Hepatocyte (in vitro differentiated cells): ENCODE measurements around the gene MATN4. TPM values are rescaled to one million over a fixed set of nuclear protein-coding genes. Genes with fewer than 3 reads are reported as not detected.
A peak's percentile ranks its signal among the peaks of the same experiment; 100 is the strongest.

Experiments
- DNase-seq: peaks from one replicate; pipeline ENCODE4 v3.0.0-alpha.2; 2016; ENCODE audit warnings: low spot score
- H2AFZ ChIP-seq: fragments of 200-600 bp; sonication (generic); 2 replicates; pipeline ENCODE4 v1.6.0; 2016; ENCODE audit warnings: antibody characterized with exemption, mild to moderate bottlenecking
- H3K27ac ChIP-seq: fragments of 200-600 bp; sonication (generic); 2 replicates; pipeline ENCODE4 v1.5.1; 2016; ENCODE audit warnings: mild to moderate bottlenecking
- H3K27me3 ChIP-seq: fragments of 200-600 bp; sonication (generic); 2 replicates; pipeline ENCODE4 v1.6.1; 2016
- H3K36me3 ChIP-seq: fragments of 200-600 bp; sonication (generic); replicated peaks from 2 replicates; pipeline ENCODE4 v1.5.1; 2016; ENCODE audit warnings: low read depth; ENCODE audit not compliant: insufficient read depth
- H3K4me1 ChIP-seq: fragments of 200-600 bp; sonication (generic); 2 replicates; pipeline ENCODE4 v1.5.1; 2016; ENCODE audit warnings: mild to moderate bottlenecking, moderate library complexity; ENCODE audit not compliant: insufficient read depth
- H3K4me2 ChIP-seq: fragments of 200-600 bp; sonication (generic); 2 replicates; pipeline ENCODE4 v1.6.0; 2016
- H3K4me3 ChIP-seq: fragments of 200-600 bp; sonication (generic); 2 replicates; pipeline ENCODE4 v1.5.1; 2016; ENCODE audit warnings: mild to moderate bottlenecking
- H3K79me2 ChIP-seq: fragments of 200-600 bp; sonication (generic); 2 replicates; pipeline ENCODE4 v1.6.0; 2017; ENCODE audit warnings: mild to moderate bottlenecking
- H3K9me2 ChIP-seq: fragments of 200-600 bp; sonication (generic); replicated peaks from 2 replicates; pipeline ENCODE4 v1.6.0; 2017; ENCODE audit warnings: mild to moderate bottlenecking; ENCODE audit not compliant: insufficient read depth
- H3K9me3 ChIP-seq: fragments of 200-600 bp; sonication (generic); 2 replicates; pipeline ENCODE4 v1.5.1; 2016; ENCODE audit warnings: low read depth, mild to moderate bottlenecking
- H4K20me1 ChIP-seq: fragments of 200-600 bp; sonication (generic); 2 replicates; pipeline ENCODE4 v1.6.0; 2016; ENCODE audit warnings: mild to moderate bottlenecking; ENCODE audit not compliant: insufficient read depth, poor library complexity, severe bottlenecking
- EZH2 ChIP-seq: fragments of 200-600 bp; sonication (generic); IDR thresholded peaks from 2 replicates; pipeline ENCODE4 v1.6.1; 2016; ENCODE audit warnings: antibody characterized with exemption, mild to moderate bottlenecking, borderline replicate concordance
- EZH2phosphoT487 ChIP-seq: fragments of 200-600 bp; sonication (generic); IDR thresholded peaks from one replicate; pipeline ENCODE4 v1.6.1; 2018; ENCODE audit warnings: antibody characterized with exemption, mild to moderate bottlenecking, low read depth, moderate library complexity; ENCODE audit not compliant: unreplicated experiment, severe bottlenecking
- WGBS: methylation state at CpG from one replicate; pipeline ENCODE4 v1.1.6; 2016; ENCODE audit warnings: low lambda C conversion rate; ENCODE audit errors: missing lambda C conversion rate; 5-methylcytosine and 5-hydroxymethylcytosine counted together
- polyA plus RNA-seq: library from polyadenylated mRNA; unstranded; fragments of >200 nt; fragmentation: Nextera tagmentation; extraction: Ambion mirVana; gene quantifications from 2 replicates; pipeline ENCODE4 v1.2.1, GENCODE V29; 2016
- total RNA-seq: library from RNA; depleted of rRNA; stranded (reverse); fragments of >200 nt; gene quantifications from 2 replicates; pipeline ENCODE4 v1.2.3, GENCODE V29; 2014
- TF ChIP-seq, protein P1 (sequence below): fragments of 200-600 bp; sonication (generic); IDR thresholded peaks from 2 replicates; pipeline ENCODE4 v1.5.1; 2016; ENCODE audit warnings: antibody characterized with exemption, mild to moderate bottlenecking; ENCODE audit not compliant: poor library complexity

Gene MATN4
- total and polyA plus RNA-seq, 2 experiments from 2014 or later = 0.57 TPM; not detected in 1

DNA sequence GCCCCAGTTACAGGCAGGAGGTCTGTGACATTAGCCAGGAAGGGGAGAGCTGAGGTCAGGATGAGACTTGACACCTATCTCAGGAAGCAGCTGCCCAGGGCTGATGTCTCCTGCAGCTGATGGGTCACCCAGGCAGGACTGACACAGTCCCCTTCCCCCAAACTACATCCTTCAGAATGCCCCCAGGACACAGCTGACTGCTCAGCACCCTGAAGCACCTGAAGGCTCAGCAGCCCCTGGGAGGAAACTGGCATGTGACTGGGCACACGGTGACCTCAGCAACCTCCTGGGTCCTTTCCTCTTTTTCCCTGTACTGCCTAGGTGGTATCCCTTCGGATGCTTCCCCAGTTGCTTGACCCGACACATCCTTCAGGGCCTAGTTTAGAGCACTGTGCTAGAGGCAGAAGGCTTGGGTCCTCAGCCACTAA, 38.2 kb upstream of the MATN4 start:
- Histone ChIP-seq H3K4me2 (peak overlapping the region; percentile 87), H3K9me2 (no peaks in the 10 kb centered on the region), H3K27ac (peak overlapping the region; percentile 96), H3K36me3 (no peaks in the 10 kb centered on the region), H3K27me3 (no peaks in the 10 kb centered on the region), H3K4me3 (peak overlapping the region; percentile 26), H3K79me2 (peaks cover 38% of the 10 kb centered on the region), H3K9me3 (no peaks in the 10 kb centered on the region), H2AFZ (no peak overlapping the region), H3K4me1 (peaks cover 57% of the 10 kb centered on the region), H4K20me1 (peaks cover 13% of the 10 kb centered on the region)
- no peak for DNase-seq
- WGBS = 64% methylated on average over 3 of the region's 3 CpGs
- TF ChIP-seq EZH2phosphoT487 = no peak
- TF ChIP-seq EZH2 = no peak
- TF ChIP-seq, protein P1, sequence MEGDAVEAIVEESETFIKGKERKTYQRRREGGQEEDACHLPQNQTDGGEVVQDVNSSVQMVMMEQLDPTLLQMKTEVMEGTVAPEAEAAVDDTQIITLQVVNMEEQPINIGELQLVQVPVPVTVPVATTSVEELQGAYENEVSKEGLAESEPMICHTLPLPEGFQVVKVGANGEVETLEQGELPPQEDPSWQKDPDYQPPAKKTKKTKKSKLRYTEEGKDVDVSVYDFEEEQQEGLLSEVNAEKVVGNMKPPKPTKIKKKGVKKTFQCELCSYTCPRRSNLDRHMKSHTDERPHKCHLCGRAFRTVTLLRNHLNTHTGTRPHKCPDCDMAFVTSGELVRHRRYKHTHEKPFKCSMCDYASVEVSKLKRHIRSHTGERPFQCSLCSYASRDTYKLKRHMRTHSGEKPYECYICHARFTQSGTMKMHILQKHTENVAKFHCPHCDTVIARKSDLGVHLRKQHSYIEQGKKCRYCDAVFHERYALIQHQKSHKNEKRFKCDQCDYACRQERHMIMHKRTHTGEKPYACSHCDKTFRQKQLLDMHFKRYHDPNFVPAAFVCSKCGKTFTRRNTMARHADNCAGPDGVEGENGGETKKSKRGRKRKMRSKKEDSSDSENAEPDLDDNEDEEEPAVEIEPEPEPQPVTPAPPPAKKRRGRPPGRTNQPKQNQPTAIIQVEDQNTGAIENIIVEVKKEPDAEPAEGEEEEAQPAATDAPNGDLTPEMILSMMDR = no peak

DNA sequence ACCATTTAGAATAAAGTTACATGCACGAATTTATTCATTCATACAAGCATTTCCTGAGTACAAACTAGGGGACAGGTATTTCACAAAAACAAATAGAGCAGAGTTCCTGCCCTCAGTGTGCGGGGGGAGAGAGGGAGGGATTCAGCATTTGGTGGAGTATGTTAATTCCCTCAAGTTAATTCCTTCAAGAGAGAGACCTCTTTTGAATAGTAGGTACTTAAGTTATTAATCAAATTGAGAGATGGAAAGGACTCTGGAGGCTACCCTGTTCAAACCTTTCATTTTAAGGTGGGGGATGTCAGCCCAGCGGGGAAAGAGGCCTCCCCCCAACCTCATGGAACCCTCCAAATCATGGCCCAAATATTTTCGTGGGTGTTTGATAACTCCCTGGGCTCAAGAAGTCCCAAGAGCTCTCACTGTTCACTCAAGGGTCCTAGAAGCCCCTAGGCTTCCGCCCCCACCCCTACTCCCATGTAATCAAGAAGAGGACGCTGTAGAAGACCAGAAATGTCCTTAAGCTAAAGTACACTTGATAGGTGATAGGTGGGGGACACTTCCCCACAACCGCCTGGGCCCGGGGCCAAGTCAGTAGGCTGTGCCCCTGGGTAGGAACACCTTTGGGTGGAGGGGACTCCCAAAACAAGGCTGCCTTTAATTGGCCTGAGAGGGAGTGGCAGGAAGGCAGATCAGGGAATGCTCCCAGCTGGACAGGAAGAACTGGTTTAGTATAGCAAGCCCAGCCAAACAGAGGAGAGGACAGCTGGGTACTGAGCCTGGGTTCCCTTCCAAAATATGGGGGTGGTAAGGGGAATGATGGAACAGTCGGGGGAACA, 37.2 kb upstream of the MATN4 start:
- Histone ChIP-seq H3K27me3 (no peaks in the 10 kb centered on the region), H3K4me2 (peak overlapping the region; percentile 87), H3K36me3 (no peaks in the 10 kb centered on the region), H3K79me2 (peaks cover 48% of the 10 kb centered on the region), H3K9me2 (no peaks in the 10 kb centered on the region), H3K4me3 (peak overlapping the region; percentile 8), H3K9me3 (no peaks in the 10 kb centered on the region), H3K27ac (peak overlapping the region; percentile 96), H2AFZ (no peak overlapping the region), H4K20me1 (peaks cover 13% of the 10 kb centered on the region), H3K4me1 (peaks cover 67% of the 10 kb centered on the region)
- TF ChIP-seq EZH2phosphoT487 (no peak), EZH2 (no peak)
- TF ChIP-seq, protein P1 = no peak
- no peak for DNase-seq
- 48% methylated on average over 9 of the region's 9 CpGs for WGBS

DNA sequence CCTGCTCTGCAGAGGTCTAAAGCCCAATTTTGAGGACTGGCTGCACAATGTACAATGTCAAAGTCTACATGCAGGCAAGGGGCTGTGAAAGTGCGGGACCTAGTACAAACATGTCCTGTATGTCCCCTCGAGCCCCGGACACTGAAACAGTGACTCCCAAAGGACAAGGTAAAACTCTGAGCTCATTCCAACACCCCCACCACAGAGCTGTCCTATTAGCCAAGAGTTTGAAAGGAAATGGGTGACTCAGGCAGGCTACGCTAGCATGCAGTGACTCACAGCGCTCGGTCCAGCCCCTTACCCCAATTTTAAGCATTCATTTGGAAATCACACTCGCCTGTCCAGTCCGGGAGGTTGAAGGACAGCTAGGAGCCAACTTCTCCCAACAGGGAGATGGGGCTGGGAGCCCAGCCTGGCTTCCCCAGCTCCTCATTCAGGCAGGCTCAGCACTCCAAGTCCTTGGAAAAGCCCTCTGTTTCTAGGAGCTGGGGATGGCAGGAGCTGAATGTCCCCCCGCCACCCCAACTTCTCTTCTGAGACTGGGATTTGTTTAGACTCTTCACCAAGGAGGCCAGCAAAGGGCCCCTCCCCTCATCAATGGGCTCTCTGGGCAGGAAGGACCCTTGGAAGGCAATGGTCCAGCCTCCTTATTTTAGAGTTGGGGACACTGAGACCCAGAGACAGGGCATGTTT, 36.2 kb upstream of the MATN4 start:
- Histone ChIP-seq H3K79me2 (peaks cover 58% of the 10 kb centered on the region), H3K27me3 (no peaks in the 10 kb centered on the region), H3K27ac (peak overlapping the region; percentile 96), H4K20me1 (peaks cover 15% of the 10 kb centered on the region), H3K4me2 (peak overlapping the region; percentile 87), H3K4me3 (peak overlapping the region; percentile 8), H3K9me3 (no peaks in the 10 kb centered on the region), H2AFZ (no peak overlapping the region), H3K36me3 (no peaks in the 10 kb centered on the region), H3K9me2 (no peaks in the 10 kb centered on the region), H3K4me1 (peaks cover 77% of the 10 kb centered on the region)
- DNase-seq = peak; percentile 85
- WGBS = 32% methylated on average over 9 of the region's 9 CpGs
- TF ChIP-seq EZH2phosphoT487 (no peak), EZH2 (no peak)
- TF ChIP-seq, protein P1 = no peak
